GM10248 (cell line): ENCODE measurements around the gene COX5B.
"Not testable (repeated sequence)": the region's sequence is repeated elsewhere in the genome, so short reads cannot be mapped to it uniquely, and the experiment has no call there.

ENCODE experiments used
- CTCF ChIA-PET: fragments of 300-600 bp; sonication (Branson Sonifier 250); formaldehyde crosslinking; extraction: SDS; loops from one replicate; lab custom pipeline; 2021; ENCODE audit warnings: antibody characterized with exemption; lab: Yijun Ruan, JAX
- POLR2A ChIA-PET: fragments of 350-650 bp; sonication (Branson Sonifier 250); formaldehyde crosslinking; extraction: SDS; loops from one replicate; lab custom pipeline; 2020; ENCODE audit warnings: antibody characterized with exemption; lab: Yijun Ruan, JAX
- DNase-seq: peaks from one replicate; pipeline ENCODE4 v3.0.0; 2012; ENCODE audit errors: extremely low spot score
- CTCF ChIP-seq: IDR thresholded peaks from 2 replicates; pipeline ENCODE4 v1.5.1; 2012; ENCODE audit warnings: mild to moderate bottlenecking, low read depth; ENCODE audit errors: extremely low read depth, missing control alignments, control extremely low read depth

Gene COX5B

DNA sequence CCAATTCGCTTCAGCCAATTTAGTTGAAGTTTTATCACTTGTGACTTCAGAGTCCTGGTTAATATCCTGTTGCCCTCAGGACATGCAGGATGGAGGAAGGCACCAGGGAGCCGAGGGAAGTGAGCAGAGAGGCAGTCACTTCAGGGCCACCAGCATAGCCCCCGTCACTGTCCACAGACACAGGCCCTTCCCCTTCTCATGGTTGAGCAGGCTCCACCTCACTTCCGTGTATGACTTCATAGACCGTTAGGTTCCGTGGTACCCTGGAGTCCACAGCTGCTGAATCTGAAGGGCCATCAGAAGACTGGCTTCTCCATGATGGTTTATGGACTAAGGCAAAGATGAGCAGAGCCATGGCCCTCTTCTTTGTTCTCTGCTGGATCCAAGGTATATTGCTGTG is 23.6 kb downstream of the COX5B start, which contains the start of gene C2orf92:
Gene C2orf92 (plus strand): TSS at position 266 of the 400 bp plus-strand sequence. CDS start 76 bp downstream, at position 342.
- POLR2A ChIA-PET = interaction anchor here (0.8 kb wide), 1 partner anchor 24 kb away, joined by 6 read pairs; the partner anchor contains the start of gene COX5B
- CTCF ChIA-PET = interaction anchor here (1.3 to 1.5 kb wide), 3 partner anchors 27 to 79 kb away, joined by 5 to 6 read pairs (median 5); no protein-coding TSS in a partner anchor
- no peak for TF ChIP-seq CTCF
- no peak for DNase-seq

GRCh38 chr2:97670471-97670870 is 24.6 kb downstream of the COX5B start:
- TF ChIP-seq CTCF = no peak
- no peak for DNase-seq
- ChIA-PET CTCF (interaction anchor here (1.0 to 1.5 kb wide), 5 partner anchors 8 to 80 kb away, joined by 3 to 6 read pairs (median 5); no protein-coding TSS in a partner anchor), POLR2A (interaction anchor here (0.8 kb wide), 1 partner anchor 25 kb away, joined by 6 read pairs; the partner anchor contains the start of gene COX5B)

DNA sequence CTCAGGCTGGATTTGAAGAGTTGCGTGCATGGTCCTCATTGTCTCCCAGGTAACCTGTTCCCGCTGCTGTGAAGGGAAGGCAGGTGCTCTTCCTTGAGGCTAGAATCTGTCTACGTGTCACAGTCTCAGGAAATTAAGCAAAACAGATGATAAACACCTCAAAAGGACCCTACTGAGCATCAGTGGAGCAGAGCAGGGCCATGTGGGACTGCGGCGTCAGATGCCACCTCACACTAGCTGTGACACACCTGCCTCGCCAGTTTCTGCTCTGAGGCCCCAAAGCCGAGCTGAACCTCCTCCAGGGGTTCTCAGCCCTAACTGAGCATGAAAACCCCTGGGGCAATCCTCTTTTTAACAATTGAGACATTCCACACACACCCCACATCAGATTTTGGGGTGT is 25.7 kb downstream of the COX5B start:
- no peak for DNase-seq
- no peak for TF ChIP-seq CTCF
- ChIA-PET POLR2A (no interaction called here), CTCF (interaction anchor here (3.1 kb wide), 1 partner anchor 26 kb away, joined by 19 read pairs; no protein-coding TSS in a partner anchor)

DNA sequence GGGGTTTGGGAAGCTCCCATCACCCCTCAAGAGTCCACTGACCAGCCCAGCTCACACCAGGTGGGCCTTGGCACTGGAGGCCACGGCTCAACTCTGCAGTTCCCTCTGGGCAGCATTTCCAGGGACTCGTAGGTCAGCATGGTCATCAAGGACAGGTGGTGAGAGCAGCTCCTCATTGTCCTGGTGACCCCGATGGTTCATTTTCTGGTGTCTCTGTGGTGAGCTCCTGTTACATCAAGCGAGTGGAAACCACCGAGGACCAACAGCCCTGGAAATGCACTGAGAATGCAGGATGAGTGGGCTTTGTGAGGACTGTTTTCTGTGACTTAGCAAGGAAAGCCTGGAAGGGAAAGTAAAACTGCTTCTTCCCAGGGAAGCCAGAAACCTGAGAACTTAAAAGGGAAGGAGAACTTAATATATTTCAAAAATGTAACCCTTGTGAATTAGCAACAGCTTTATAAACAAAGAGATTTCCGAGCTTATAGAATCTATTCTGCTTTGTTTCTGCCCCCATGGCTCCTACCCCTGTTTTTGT is 26.8 kb downstream of the COX5B start:
- not testable (repeated sequence) for DNase-seq
- ChIA-PET CTCF (interaction anchor here (1.0 to 3.1 kb wide), 11 partner anchors 8 to 82 kb away, joined by 3 to 19 read pairs (median 5); partner anchors contain the start of genes ACTR1B and COX5B), POLR2A (interaction anchor here (1.6 kb wide), 1 partner anchor 10 kb away, joined by 4 read pairs; no protein-coding TSS in a partner anchor)

GRCh38 chr2:97673182-97673914 is 27.5 kb downstream of the COX5B start:
- ChIA-PET POLR2A (interaction anchor here (1.6 kb wide), 1 partner anchor 11 kb away, joined by 4 read pairs; no protein-coding TSS in a partner anchor), CTCF (interaction anchor here (1.0 to 3.1 kb wide), 11 partner anchors 9 to 82 kb away, joined by 3 to 19 read pairs (median 5); partner anchors contain the start of genes ACTR1B and COX5B)
- TF ChIP-seq CTCF = no peak
- DNase-seq = no peak

DNA sequence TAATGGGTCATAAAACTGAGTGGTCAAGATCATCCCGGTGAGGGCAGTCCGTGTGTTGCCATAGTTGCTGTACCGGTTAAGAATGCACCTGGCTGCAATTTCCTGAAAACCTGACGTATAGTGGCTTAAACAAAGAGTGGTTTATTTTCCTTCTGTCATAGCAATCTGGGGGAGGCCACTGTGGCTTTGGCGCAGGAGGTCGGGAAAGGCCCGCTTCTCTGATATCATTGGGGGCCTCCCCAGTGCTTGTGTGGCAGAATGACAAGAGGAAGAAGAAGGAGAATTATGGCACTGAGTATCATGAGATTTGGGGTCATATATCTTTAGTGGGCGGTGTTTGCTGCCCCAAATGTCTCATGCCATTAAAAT is 28.0 kb downstream of the COX5B start:
- CTCF ChIA-PET = interaction anchor here (1.2 to 3.1 kb wide), 9 partner anchors 9 to 83 kb away, joined by 3 to 19 read pairs (median 5); partner anchors contain the start of genes ACTR1B and COX5B

More for the DNA sequence above, 28.0 kb downstream of the COX5B start:
- TF ChIP-seq CTCF = no peak
- POLR2A ChIA-PET = interaction anchor here (1.6 kb wide), 1 partner anchor 11 kb away, joined by 4 read pairs; no protein-coding TSS in a partner anchor
- DNase-seq = peak; percentile 60
